GM21576 (cell line): ENCODE measurements around the gene NAB2.

Source experiments
- ATAC-seq: cut with Tn5 transposase; IDR thresholded peaks from one replicate; pipeline ENCODE4 v1.9.1; 2021; ENCODE audit warnings: mild to moderate bottlenecking, moderate library complexity; ENCODE audit not compliant: unreplicated experiment

Gene NAB2

GRCh38 chr12:57092876-57093414 is 4.0 kb downstream of the NAB2 start:
- ATAC-seq, result no peak

- ATAC-seq, result no peak
Measured at GRCh38 chr12:57093415-57094207, 4.7 kb downstream of the NAB2 start.

GRCh38 chr12:57094208-57095160 is 5.6 kb downstream of the NAB2 start:
- no peak for ATAC-seq

- no peak for ATAC-seq
Measured at GRCh38 chr12:57095440-57095839, 6.5 kb downstream of the NAB2 start.

- no peak for ATAC-seq
Measured at GRCh38 chr12:57096099-57096572, 7.2 kb downstream of the NAB2 start.

- no peak for ATAC-seq
Measured at GRCh38 chr12:57096748-57097553, 8.0 kb downstream of the NAB2 start.

- ATAC-seq, result no peak
Measured at GRCh38 chr12:57097554-57097835, 8.6 kb downstream of the NAB2 start.

- no peak for ATAC-seq
Measured at GRCh38 chr12:57098546-57098945, 9.6 kb downstream of the NAB2 start.

- ATAC-seq, result no peak
Measured at GRCh38 chr12:57099047-57099714, 10.3 kb downstream of the NAB2 start.

GRCh38 chr12:57099766-57100165 is 10.9 kb downstream of the NAB2 start:
- no peak for ATAC-seq

- ATAC-seq, result no peak
Measured at GRCh38 chr12:57101892-57102695, 13.2 kb downstream of the NAB2 start.

- no peak for ATAC-seq
Measured at GRCh38 chr12:57103856-57104255, 14.9 kb downstream of the NAB2 start.

GRCh38 chr12:57104292-57104910 is 15.5 kb downstream of the NAB2 start:
- no peak for ATAC-seq

- ATAC-seq, result no peak
Measured at GRCh38 chr12:57105011-57105753, 16.3 kb downstream of the NAB2 start.

- ATAC-seq, result no peak
Measured at GRCh38 chr12:57106021-57106708, 17.3 kb downstream of the NAB2 start.

GRCh38 chr12:57107456-57108155 is 18.7 kb downstream of the NAB2 start:
- ATAC-seq, result no peak
